Measurements from ENCODE around the gene SMURF1. TPM values are rescaled to one million over a fixed set of nuclear protein-coding genes. Genes with fewer than 3 reads are reported as not detected.

SMURF1 gene
- total RNA-seq, 4 donors from 2014 or later = 25.3 to 47.5 (median 36.5) TPM

DNA sequence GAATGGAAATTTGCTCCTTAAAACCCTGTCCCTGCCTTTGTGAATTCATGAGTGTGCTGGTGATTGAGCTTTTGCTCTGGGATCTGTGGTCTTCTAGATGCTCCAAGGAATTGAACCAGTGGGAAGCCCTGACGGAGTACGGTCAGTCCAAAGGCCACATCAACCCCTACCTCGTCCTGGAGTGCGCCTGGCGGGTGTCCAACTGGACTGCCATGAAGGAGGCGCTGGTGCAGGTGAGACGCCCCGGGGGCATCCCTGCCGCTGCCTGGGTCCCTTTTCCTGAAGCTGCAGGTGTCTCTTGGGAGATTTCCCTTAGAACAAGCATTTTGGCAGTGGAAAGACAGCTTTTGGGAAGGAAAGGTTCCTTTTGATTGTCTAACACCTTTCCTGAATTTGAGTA lies 165.2 kb downstream of the SMURF1 start:
- in situ Hi-C loops (cut with MboI; ENCODE audit: low pct_ligation_motif_present in 1 of 4, low pct_unique_long_range_greater_than_20kb in 1 of 4, low sequenced_read_pairs in 3 of 4) = no loop called here
- intact Hi-C loops (cut with DNase I; ENCODE audit: low total_unique reads) = no loop called here
- Histone ChIP-seq H3K27me3 (no peaks in the 10 kb centered on the region), H3K9me3 (no peaks in the 10 kb centered on the region), H3K36me3 (peaks cover 0 to 65% (median 35%) of the 10 kb centered on the region in 4 donors), H3K27ac (no peak overlapping the region), H3K4me1 (no peaks in the 10 kb centered on the region), H3K4me3 (no peak overlapping the region)
- no peak for DNase-seq
- TF ChIP-seq POLR2A (IDR thresholded peaks at IDR 0.05) (no peak), POLR2AphosphoS5 (IDR thresholded peaks at IDR 0.05) (no peak), EP300 (IDR thresholded peaks at IDR 0.05; ENCODE audit: low read depth) (no peak)
- TF ChIP-seq, protein P1, sequence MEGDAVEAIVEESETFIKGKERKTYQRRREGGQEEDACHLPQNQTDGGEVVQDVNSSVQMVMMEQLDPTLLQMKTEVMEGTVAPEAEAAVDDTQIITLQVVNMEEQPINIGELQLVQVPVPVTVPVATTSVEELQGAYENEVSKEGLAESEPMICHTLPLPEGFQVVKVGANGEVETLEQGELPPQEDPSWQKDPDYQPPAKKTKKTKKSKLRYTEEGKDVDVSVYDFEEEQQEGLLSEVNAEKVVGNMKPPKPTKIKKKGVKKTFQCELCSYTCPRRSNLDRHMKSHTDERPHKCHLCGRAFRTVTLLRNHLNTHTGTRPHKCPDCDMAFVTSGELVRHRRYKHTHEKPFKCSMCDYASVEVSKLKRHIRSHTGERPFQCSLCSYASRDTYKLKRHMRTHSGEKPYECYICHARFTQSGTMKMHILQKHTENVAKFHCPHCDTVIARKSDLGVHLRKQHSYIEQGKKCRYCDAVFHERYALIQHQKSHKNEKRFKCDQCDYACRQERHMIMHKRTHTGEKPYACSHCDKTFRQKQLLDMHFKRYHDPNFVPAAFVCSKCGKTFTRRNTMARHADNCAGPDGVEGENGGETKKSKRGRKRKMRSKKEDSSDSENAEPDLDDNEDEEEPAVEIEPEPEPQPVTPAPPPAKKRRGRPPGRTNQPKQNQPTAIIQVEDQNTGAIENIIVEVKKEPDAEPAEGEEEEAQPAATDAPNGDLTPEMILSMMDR (IDR thresholded peaks at IDR 0.05) = no peak
- 80 to 88% methylated on average over 1 to 9 of the region's 9 CpGs for WGBS, 2 donors (ENCODE audit: low coverage in 1 of 2)

Other genes with a start within 250 kb of the SMURF1 start
- gene KPNA7, start 64.0 kb upstream of the SMURF1 start, total RNA-seq = under 1 TPM in 3 of 4 donors, not detected in 1; 0.60 to 0.82 (median 0.64) TPM
- gene MYH16, start 128.7 kb upstream of the SMURF1 start, total RNA-seq = not detected
- 100 to 1,000 TPM; 104 to 186 (median 147) TPM for gene ARPC1A, start 181.8 kb upstream of the SMURF1 start, total RNA-seq
- 100 to 1,000 TPM; 138 to 346 (median 186) TPM for gene ARPC1B, start 230.6 kb upstream of the SMURF1 start, total RNA-seq